HCEC 1CT (cell line): ENCODE measurements around the gene AHCY.
"Not testable (repeated sequence)": the region's sequence is repeated elsewhere in the genome, so short reads cannot be mapped to it uniquely, and the experiment has no call there.

Experiments used
- DNase-seq: peaks from one replicate; pipeline ENCODE4 v3.0.0-alpha.2; 2017

AHCY gene

GRCh38 chr20:34322267-34323105, 19.3 kb upstream of the AHCY start:
- no peak for DNase-seq

DNA sequence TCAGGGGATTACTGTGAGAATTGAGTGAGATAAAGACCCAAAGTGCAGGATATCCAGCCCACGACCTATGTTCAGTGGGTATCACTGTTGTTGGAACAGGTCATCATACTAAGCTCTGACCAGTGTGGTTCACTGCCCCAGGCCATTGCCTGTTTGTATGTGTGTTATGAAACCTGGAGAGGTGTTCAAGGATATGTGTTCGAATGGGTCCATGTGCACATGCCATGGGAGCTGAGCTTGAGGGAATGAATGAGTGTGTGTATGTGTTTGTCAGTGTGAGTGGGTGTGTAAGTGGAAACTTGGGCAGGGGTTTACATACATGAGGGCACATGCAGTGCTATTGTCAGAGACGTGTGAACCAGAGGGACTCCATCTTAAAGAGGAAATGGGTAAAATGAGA, 17.7 kb upstream of the AHCY start:
- no peak for DNase-seq

DNA sequence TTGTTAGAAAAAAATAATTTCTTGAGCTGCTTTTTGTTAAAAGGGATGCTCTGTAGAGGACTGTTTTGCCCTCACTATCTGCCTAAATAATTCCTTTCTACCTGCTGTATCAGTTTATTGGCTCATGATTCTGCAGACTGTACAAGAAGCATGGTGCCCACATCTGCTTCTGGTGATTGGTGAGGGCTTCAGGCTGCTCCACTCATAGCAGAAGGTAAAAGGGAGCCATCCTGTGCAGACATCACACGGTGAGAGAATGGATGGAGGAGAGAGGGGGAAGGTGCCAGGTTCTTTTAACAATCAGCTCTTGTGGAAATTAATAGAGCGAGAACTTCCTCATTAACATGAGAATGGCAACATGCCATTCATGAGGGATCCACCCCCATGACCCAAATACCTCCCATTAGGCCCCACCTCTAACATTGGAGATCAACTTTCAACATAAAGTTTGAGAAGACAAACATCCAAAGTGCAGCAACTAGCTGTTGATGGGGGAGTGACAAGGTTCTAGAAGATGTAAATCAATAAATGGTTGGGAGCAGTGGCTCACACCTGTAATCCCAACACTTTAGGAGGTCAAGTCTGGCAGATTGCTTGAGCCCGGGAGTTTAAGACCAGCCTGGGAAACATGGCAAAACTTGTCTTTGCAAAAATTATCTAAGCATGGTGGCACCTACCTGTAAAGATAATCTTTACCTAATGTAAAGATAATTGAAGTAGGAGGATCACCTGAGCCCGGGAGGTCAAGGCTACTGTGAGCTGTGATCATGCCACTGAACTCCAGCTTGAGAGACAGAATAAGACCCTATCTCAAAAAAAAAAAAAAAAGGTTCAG, 15.7 kb upstream of the AHCY start:
- no peak for DNase-seq

- peak; percentile 77 for DNase-seq
These were observed 13.2 kb upstream of the AHCY start for GRCh38 chr20:34316196-34316814.

DNA sequence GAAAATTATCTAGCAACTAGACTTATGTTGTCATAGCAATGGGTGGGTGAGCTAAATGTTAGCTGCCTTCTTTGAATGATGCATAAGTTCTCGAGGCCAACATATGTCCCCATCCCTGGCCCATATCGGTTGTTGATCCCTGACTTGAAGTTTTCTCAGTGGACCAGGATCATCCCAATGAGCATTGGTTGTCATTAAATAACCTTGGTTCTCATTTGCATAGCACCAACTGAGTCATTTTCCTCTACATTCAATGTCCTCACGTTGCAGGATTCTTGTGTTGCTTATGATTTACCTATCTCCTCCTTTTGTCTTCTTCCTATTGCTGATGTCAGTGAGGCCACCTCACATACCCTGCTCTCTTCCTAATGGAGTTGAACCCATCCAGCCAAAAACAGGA, 12.1 kb upstream of the AHCY start:
- no peak for DNase-seq

DNA sequence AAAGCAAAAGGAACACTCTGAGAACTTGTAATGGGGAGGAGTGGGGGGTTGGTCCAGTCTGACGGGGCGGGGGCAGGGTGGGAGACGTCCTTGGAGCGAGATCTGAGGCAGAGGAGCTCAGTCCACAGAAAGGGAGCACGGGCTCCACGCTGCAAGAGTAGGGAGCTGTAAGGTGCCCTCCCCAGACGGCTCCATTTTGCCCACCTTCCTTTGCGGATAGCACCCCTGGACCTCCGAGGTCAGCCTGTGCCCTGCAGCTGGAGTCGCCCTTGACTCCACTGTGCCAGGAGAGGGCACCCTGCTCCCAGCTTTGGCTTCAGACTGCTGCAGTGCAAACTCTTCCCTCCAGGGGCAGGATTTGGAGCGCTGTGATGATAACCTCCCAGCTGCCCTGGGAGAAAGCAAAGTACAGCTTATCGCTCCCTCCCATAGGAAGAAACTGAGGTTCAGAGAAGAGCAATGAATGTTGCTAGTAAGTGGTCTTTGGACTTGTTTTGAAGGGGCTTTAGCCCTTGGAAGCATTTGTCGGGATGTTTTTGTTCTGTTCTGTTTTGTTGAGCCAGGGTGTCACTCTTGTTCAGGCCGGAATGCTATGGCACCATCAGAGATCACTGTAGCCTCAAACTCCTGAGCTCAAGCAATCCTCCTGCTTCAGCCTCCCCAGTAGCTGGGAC, 9.5 kb upstream of the AHCY start:
- peak; percentile 79 for DNase-seq

- DNase-seq = no peak
These were observed 8.9 kb upstream of the AHCY start for GRCh38 chr20:34312024-34312460.

GRCh38 chr20:34311118-34312023, 8.2 kb upstream of the AHCY start:
- no peak for DNase-seq

- DNase-seq = no peak
These were observed 7.4 kb upstream of the AHCY start for GRCh38 chr20:34310481-34311117.

- no peak for DNase-seq
These were observed 6.5 kb upstream of the AHCY start for GRCh38 chr20:34309691-34310090.

GRCh38 chr20:34305333-34306230, 2.4 kb upstream of the AHCY start:
- no peak for DNase-seq

DNA sequence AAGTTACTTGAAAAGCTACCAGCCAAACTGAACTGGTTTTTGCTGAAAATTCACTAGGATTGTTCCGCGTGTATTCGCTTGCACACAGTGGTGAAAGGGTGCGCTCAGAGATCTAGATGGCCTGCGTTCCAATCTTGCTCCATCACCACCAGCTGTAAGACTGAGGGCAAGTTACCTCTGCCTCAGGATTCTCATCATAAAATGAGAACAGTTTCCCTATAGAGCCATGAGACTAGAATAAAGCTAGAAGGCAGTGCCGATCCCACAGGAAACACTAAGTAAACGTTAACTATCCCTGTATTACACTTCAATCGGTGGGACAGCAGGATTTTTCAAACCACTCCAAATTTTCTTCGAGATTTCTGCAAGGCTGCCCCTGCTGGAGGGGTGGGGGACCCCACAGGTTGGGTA, 838 bp downstream of the AHCY start:
- DNase-seq = peak; percentile 12

DNA sequence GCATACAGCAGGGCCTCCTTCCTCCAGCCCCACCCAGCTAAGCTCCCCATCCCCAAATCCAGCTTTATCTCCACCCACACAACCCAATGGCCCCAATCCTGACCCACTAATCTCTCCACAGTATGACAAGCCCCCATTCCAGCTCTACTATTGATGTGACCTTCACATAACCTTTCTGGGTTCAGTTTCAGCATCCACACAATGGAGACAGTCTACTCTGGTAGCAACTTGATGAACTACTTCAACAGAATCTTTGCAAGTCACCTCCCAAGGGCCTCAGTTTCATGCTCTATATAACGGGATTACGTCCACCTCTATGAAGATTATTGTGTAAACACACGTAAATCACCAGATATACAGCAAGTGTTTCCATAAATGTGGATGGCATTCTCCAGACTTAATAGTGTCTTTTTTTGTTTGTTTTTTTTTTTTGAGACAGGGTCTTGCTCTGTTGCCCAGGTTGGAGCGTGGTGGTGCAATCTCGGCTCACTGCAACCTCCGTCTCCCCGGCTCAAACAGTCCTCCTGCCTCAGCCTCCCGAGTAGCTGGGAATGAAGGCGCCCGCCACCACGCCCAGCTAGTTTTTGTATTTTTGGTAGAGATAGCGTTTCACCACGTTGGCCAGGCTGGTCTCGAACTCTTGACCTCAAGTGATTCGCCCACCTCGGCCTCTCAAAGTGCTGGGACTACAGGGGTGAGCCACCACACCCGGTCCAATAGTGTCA, 1.4 kb downstream of the AHCY start:
- no peak for DNase-seq

DNA sequence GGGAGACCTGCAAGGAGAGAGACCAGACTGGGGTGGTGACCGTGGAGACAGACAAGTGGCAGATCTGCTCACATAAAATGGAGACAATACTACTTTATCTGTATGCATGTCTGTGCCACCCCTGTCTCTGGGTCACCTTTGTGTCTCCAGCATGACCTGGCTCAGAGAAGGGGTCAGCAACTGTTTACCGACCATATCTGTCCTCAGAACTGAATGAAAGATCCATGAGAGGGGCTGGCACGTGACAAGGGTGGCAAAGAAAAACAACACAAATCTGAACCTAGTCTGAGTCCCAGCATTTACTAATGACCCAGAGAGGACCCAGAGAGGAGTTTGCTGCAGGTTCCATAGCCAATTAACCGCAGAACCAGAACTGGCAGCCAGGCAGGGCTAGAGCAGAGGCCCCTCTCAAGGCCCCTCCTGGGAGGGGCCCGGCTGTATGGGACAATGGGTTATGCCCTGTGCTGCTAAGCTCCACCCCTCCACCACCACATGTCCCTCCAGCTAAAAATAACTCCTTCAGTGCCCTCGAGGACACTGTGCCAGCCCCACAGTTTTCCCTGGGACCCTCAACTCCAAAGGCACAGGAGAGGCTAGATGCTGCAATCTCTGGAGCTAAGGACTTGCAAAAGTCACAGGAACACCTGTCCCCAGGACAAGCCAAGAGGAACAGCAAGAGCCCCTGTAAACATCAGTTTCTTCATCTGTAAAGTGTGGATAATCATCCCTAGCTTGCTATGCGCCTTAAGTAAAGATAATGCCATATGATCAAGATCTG, 2.2 kb downstream of the AHCY start:
- DNase-seq = no peak

- DNase-seq = peak; percentile 10
These were observed 2.8 kb downstream of the AHCY start for GRCh38 chr20:34300256-34300806.

- no peak for DNase-seq
These were observed 3.4 kb downstream of the AHCY start for GRCh38 chr20:34299556-34300255.

- DNase-seq = not testable (repeated sequence)
These were observed 4.8 kb downstream of the AHCY start for GRCh38 chr20:34298294-34298784.

- DNase-seq = no peak
These were observed 6.7 kb downstream of the AHCY start for GRCh38 chr20:34296468-34296867.
